HCT116 (cell line): ENCODE results near the gene HSP90AB1. TPM values are rescaled to one million over a fixed set of nuclear protein-coding genes. Genes with fewer than 3 reads are reported as not detected.

ENCODE experiments used
- ATAC-seq: fragments of 200-7000 bp; cut with Tn5 transposase; 2 replicates; pipeline ENCODE4 v1.9.1; 2020; ENCODE audit warnings: mild to moderate bottlenecking, moderate library complexity
- BruUV-seq: library from RNA; stranded (reverse); fragments of 400-500 nt; replicated peaks from 2 replicates; lab custom pipeline; 2021; lab: Mats Ljungman, UMichigan
- CTCF ChIA-PET: fragments of 300-600 bp; sonication (Branson Sonifier 250); formaldehyde crosslinking; loops from one replicate; lab custom pipeline; 2021; ENCODE audit warnings: antibody characterized with exemption; lab: Charles Lee
- POLR2A ChIA-PET: fragments of 300-600, 350-600 bp; sonication (Branson Sonifier 250); formaldehyde crosslinking; loops from one replicate; lab custom pipeline; 2021; ENCODE audit warnings: antibody characterized with exemption; lab: Charles Lee
- RAD21 ChIA-PET, 2 experiments: fragments of 300-600 bp; sonication (Branson Sonifier 250); formaldehyde crosslinking; loops; one replicate each; lab custom pipeline; 2023; ENCODE audit warnings: low total read pairs in 2 of 2; ENCODE audit not compliant: uncharacterized antibody in 2 of 2, unreplicated experiment in 2 of 2, low non-redundant PET in 1 of 2; lab: Charles Lee
- DNase-seq: peaks from one replicate; pipeline ENCODE4 v3.0.0-alpha.2; 2010; ENCODE audit warnings: low read depth, low spot score
- H2AFZ ChIP-seq: fragments of 200-600 bp; shearing (Covaris generic), sonication (generic); 2 replicates; pipeline ENCODE4 v1.6.1; 2017; ENCODE audit warnings: low read depth, mixed run types, mixed read lengths, antibody characterized with exemption, low read length; ENCODE audit not compliant: poor library complexity, severe bottlenecking
- H3K27ac ChIP-seq: 2 replicates; pipeline ENCODE4 v1.5.1; 2012; ENCODE audit warnings: low read depth, low read length
- H3K27me3 ChIP-seq: fragments of 200-600 bp; sonication (generic); 2 replicates; pipeline ENCODE4 v1.6.1; 2016; ENCODE audit warnings: mixed run types, low read length, mixed read lengths; ENCODE audit not compliant: insufficient read depth
- H3K36me3 ChIP-seq, 2 experiments: fragments of 200-500 bp in 1 of 2; fragments of 200-600 bp in 1 of 2; sonication (Bioruptor generic) in 1 of 2; sonication (generic) in 1 of 2; 2 replicates each; pipeline versions ENCODE4 v1.5.1 to v1.6.1; 2014 to 2016; ENCODE audit warnings: low read length in 2 of 2, inconsistent platforms in 1 of 2, mixed read lengths in 1 of 2, mixed run types in 1 of 2; ENCODE audit not compliant: insufficient read depth in 2 of 2, control insufficient read depth in 1 of 2
- H3K4me1 ChIP-seq, 2 experiments: fragments of 200-600 bp in 1 of 2; sonication (generic) in 1 of 2; 2 replicates each; pipeline versions ENCODE4 v1.5.1 to v1.6.1; 2012 to 2017; ENCODE audit warnings: low read length in 2 of 2, inconsistent platforms in 1 of 2, mild to moderate bottlenecking in 1 of 2, mixed read lengths in 1 of 2, mixed run types in 1 of 2, moderate library complexity in 1 of 2; ENCODE audit not compliant: insufficient read depth in 2 of 2, control insufficient read depth in 1 of 2
- H3K4me2 ChIP-seq: fragments of 200-600 bp; sonication (generic); 2 replicates; pipeline ENCODE4 v1.6.1; 2017; ENCODE audit warnings: mixed run types, low read length, mixed read lengths
- H3K4me3 ChIP-seq, 2 experiments: fragments of 200-600 bp in 1 of 2; sonication (generic) in 1 of 2; replicated peaks in 1 of 2; 2 replicates each; pipeline ENCODE4 v1.5.1; 2011 to 2016; ENCODE audit warnings: low read length in 2 of 2, control low read depth in 1 of 2, low read depth in 1 of 2, mild to moderate bottlenecking in 1 of 2, mixed read lengths in 1 of 2, mixed run types in 1 of 2
- H3K79me2 ChIP-seq: fragments of 200-600 bp; sonication (generic); 2 replicates; pipeline ENCODE4 v1.6.1; 2017; ENCODE audit warnings: mild to moderate bottlenecking, mixed run types, low read length, moderate library complexity, mixed read lengths; ENCODE audit not compliant: insufficient read depth
- H3K9ac ChIP-seq: fragments of 200-600 bp; sonication (generic); 2 replicates; pipeline ENCODE4 v1.6.1; 2016; ENCODE audit warnings: low read length, mixed read lengths
- H3K9me2 ChIP-seq: fragments of 200-600 bp; sonication (generic), shearing (Covaris generic); 2 replicates; pipeline ENCODE4 v1.6.1; 2017; ENCODE audit warnings: mixed run types, mild to moderate bottlenecking, moderate library complexity; ENCODE audit not compliant: insufficient read depth
- H3K9me3 ChIP-seq, 2 experiments: fragments of 200-500 bp in 1 of 2; fragments of 200-600 bp in 1 of 2; sonication (Bioruptor generic) in 1 of 2; sonication (generic) in 1 of 2; 2 replicates each; pipeline ENCODE4 v1.6.1; 2014 to 2017; ENCODE audit warnings: low read length in 2 of 2, mixed read lengths in 2 of 2, inconsistent platforms in 1 of 2, low read depth in 1 of 2, mild to moderate bottlenecking in 1 of 2, mixed run types in 1 of 2, moderate library complexity in 1 of 2; ENCODE audit not compliant: control insufficient read depth in 1 of 2, insufficient read depth in 1 of 2
- H4K20me1 ChIP-seq: fragments of 200-600 bp; sonication (generic), shearing (Covaris generic); 2 replicates; pipeline ENCODE4 v1.6.1; 2017; ENCODE audit warnings: mixed run types, mild to moderate bottlenecking, moderate library complexity; ENCODE audit not compliant: insufficient read depth
- ATF3 ChIP-seq: IDR thresholded peaks from 2 replicates; pipeline ENCODE4 v1.6.1; 2012
- EGR1 ChIP-seq: IDR thresholded peaks from 2 replicates; pipeline ENCODE4 v1.6.1; 2012; ENCODE audit warnings: low read depth
- ELF1 ChIP-seq: IDR thresholded peaks from 2 replicates; pipeline ENCODE4 v1.6.1; 2012; ENCODE audit warnings: low read depth, borderline replicate concordance
- FOSL1 ChIP-seq: IDR thresholded peaks from 2 replicates; pipeline ENCODE4 v1.6.1; 2012; ENCODE audit warnings: low read depth
- JUND ChIP-seq: IDR thresholded peaks from 2 replicates; pipeline ENCODE4 v1.6.1; 2012
- POLR2A ChIP-seq: IDR thresholded peaks from 2 replicates; pipeline ENCODE4 v1.7.0; 2011; ENCODE audit warnings: borderline replicate concordance; ENCODE audit not compliant: insufficient read depth, insufficient read length; ENCODE audit errors: extremely low read depth
- POLR2AphosphoS5 ChIP-seq: IDR thresholded peaks from 2 replicates; pipeline ENCODE4 v1.6.1; 2011; ENCODE audit warnings: mild to moderate bottlenecking, low read depth, low read length, moderate library complexity
- RAD21 ChIP-seq: IDR thresholded peaks from 2 replicates; pipeline ENCODE4 v1.6.1; 2012; ENCODE audit warnings: low read depth, mild to moderate bottlenecking
- REST ChIP-seq: IDR thresholded peaks from 2 replicates; pipeline ENCODE4 v1.6.1; 2012; ENCODE audit warnings: low read depth
- SIN3A ChIP-seq: IDR thresholded peaks from 2 replicates; pipeline ENCODE4 v1.6.1; 2012; ENCODE audit warnings: low read depth
- SP1 ChIP-seq: IDR thresholded peaks from 2 replicates; pipeline ENCODE4 v1.6.1; 2012; ENCODE audit warnings: low read depth
- SRF ChIP-seq: IDR thresholded peaks from 2 replicates; pipeline ENCODE4 v1.6.1; 2012; ENCODE audit warnings: low read depth
- ZBTB33 ChIP-seq: IDR thresholded peaks from 2 replicates; pipeline ENCODE4 v1.6.1; 2011; ENCODE audit warnings: mild to moderate bottlenecking, low read length, moderate library complexity; ENCODE audit not compliant: insufficient replicate concordance; ENCODE audit errors: extremely low read depth
- ZFX ChIP-seq: fragments of 450-650 bp; IDR thresholded peaks from 2 replicates; pipeline ENCODE4 v1.6.1; 2017
- intact Hi-C: fragments of 100-400 bp; cut with micrococcal nuclease; formaldehyde crosslinking; loops from 2 replicates; pipeline ENCODE4 v1.10.0; 2022
- total RNA-seq: library from RNA; stranded (reverse); gene quantifications from one replicate; pipeline ENCODE4 v1.2.1, GENCODE V29; 2021; ENCODE audit not compliant: unreplicated experiment

HSP90AB1 gene
- total RNA-seq, 1 experiment from 2014 or later, result 2,554 TPM

DNA sequence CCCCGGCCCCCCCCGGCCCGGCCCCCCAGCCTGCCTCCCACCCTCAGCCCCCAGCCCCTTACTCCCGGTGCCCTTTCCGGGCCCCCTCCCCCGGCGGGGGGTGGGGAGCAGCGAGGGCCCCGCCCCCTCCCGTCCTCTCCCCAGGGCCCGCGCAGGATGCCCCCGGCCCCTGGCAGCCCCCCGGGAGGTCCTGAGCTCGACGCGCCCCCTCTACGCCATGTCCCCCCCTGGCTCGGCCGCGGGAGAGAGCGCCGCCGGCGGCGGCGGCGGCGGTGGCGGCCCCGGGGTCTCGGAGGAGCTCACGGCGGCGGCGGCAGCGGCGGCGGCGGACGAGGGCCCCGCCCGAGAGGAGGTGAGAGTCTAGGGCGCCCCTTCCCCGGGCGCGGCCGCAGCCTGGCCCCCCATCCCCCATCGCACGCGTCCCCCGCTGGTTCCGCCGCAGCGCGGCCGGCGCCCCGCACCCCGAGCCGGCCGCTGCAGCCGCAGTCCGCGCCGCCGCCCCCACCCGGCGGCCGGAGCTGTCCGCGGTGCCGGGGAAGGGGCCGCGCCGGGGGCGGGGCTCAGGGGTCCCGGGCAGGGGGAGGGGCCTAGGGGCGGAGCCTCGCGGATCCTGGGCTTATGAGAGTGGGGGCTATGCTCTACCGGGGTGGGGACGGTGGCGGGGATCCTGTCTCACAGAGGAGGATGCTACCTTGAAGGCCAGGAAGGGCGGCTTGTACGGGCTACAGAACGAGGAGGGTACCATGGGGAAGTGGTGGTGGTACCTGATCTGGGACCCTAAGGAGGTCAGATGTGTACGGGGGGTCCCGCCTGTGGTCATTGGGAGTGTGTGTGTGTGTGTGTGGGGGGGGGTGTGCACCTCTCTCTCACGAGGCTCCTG, 23.9 kb downstream of the HSP90AB1 start:
- H3K9me2 ChIP-seq, result no peaks in the 10 kb centered on the region
- no peaks in the 10 kb centered on the region for H3K79me2 ChIP-seq
- no peak overlapping the region for H3K9ac ChIP-seq
- CTCF ChIA-PET, result no interaction called here
- H3K9me3 ChIP-seq, result no peaks in the 10 kb centered on the region
- H3K27me3 ChIP-seq, result no peaks in the 10 kb centered on the region
- ATAC-seq (no peak), DNase-seq (no peak)
- no peak overlapping the region for H2AFZ ChIP-seq
- H4K20me1 ChIP-seq, result no peaks in the 10 kb centered on the region
- H3K4me3 ChIP-seq, result no peak overlapping the region
- no peak overlapping the region for H3K27ac ChIP-seq
- H3K36me3 ChIP-seq, result no peaks in the 10 kb centered on the region
- H3K4me2 ChIP-seq, result no peak overlapping the region
- no TSS peak for BruUV-seq
- POLR2A ChIA-PET, result no interaction called here
- intact Hi-C loops, result no loop called here
- H3K4me1 ChIP-seq, result peaks cover 0 to 5% of the 10 kb centered on the region in 2 experiments; a peak in 2 of 4 replicates
- RAD21 ChIA-PET, result no interaction called here
- TF ChIP-seq FOSL1, result no peak
- no peak for TF ChIP-seq EGR1
- TF ChIP-seq ZFX, result no peak
- TF ChIP-seq RAD21, result no peak
- no peak for TF ChIP-seq POLR2AphosphoS5
- no peak for TF ChIP-seq ATF3
- TF ChIP-seq POLR2A, result no peak
- TF ChIP-seq ZBTB33, result no peak
- TF ChIP-seq SRF, result no peak
- TF ChIP-seq SIN3A, result no peak
- TF ChIP-seq JUND, result no peak
- TF ChIP-seq SP1, result no peak
- TF ChIP-seq ELF1, result no peak
- TF ChIP-seq REST, result no peak
- TF ChIP-seq, all 23 proteins: peak for 0
